ENCODE data around the gene GRB10.

GRCh38 chr7:50556247-50556991 is 226.3 kb downstream of the GRB10 start:
- TF ChIP-seq POLR2AphosphoS5 (IDR thresholded peaks at IDR 0.05; ENCODE audit: insufficient read depth in 1 of 2, low read depth in 1 of 2) (no peak), CTCF (IDR thresholded peaks at IDR 0.05) (no peak)
